HG03135 (cell line): Measurements from ENCODE around the gene BICD1.

Source experiments
- ATAC-seq: cut with Tn5 transposase; IDR thresholded peaks from one replicate; pipeline ENCODE4 v1.9.1; 2021; ENCODE audit warnings: mild to moderate bottlenecking, moderate library complexity; ENCODE audit not compliant: unreplicated experiment

BICD1 gene

GRCh38 chr12:32235251-32235650 lies 128.6 kb downstream of the BICD1 start:
- ATAC-seq = no peak

DNA sequence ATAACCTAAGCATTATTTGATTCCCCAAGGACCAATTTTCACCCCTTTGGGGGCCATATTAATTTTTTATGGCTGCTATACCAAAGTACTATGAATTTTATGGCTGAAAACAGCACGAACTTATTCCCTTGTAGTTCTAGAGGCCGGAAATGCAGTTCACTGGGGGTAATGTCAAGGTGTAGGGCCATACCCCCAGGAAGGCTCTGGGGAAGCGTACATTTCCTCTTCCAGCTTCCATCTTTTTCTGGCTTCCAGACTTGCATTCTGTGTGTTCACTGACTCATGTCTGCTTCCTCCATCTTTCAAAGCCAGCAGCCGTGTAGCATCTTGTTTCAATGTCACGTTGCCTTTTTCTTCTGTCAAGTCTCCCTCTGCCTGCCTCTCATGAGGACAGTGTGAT lies 133.5 kb downstream of the BICD1 start:
- no peak for ATAC-seq

- ATAC-seq = no peak
Measured at GRCh38 chr12:32240831-32241230, 134.2 kb downstream of the BICD1 start.

DNA sequence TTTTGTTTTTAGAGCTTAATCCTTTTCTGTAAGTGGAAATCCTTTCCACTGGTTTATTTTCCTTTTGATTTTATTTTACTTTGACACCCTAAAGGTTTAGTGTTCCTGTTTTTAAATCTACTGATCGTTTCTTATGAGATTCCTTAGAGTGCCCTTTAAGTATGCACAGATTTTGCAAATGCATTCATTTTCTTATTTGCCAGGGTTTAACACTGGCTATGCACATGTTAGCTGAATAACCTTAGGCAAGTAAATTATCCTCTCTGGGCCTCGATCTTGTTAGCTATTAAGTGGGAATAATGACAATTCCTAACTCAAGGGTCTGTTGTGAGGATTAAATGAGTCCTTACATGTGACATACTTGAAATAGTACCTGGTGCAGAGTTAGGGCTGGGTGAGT lies 136.0 kb downstream of the BICD1 start:
- ATAC-seq = no peak

GRCh38 chr12:32248441-32249140 lies 141.9 kb downstream of the BICD1 start:
- ATAC-seq = no peak

GRCh38 chr12:32249777-32250176 lies 143.1 kb downstream of the BICD1 start:
- no peak for ATAC-seq

DNA sequence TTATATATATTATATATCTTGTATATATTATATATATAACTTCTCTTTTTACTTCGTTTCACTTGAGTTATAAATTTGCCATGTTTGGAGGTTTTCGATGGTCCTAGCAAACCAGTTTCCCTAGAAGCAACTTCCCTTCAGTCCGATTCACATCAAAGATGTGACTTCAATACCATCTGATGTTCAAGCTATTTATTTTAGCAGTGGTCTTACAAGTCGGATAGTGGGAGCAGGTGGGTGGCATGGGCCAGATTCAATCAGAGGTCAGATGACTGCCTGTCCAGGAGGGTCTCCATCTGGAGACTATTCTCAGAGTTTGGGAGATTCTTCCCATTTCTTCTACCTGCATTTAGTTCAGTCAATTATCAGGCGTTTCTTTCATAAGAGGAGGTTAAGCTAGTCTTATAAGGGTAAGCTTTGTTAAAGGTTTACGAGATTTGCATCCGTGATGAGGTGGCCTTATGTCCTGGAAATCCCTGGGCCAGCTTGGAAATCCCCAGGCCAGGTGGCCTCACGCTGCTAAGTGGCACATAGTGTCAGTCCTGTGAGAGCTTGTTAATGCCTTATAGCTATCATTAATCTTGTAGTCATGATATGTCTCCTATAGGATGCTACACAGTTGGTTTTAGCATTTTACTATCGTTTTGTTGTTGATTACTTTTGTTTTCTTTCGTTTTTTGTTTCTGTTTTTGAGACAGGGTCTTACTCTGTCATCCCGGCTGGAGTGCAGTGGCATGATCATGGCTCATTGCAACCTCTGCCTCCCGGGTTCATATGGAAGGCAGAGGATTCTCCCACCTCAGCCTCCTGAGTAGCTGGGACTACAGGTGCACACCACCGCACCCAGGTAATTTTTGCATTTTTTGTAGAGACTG lies 145.8 kb downstream of the BICD1 start:
- ATAC-seq = peak; percentile 65

DNA sequence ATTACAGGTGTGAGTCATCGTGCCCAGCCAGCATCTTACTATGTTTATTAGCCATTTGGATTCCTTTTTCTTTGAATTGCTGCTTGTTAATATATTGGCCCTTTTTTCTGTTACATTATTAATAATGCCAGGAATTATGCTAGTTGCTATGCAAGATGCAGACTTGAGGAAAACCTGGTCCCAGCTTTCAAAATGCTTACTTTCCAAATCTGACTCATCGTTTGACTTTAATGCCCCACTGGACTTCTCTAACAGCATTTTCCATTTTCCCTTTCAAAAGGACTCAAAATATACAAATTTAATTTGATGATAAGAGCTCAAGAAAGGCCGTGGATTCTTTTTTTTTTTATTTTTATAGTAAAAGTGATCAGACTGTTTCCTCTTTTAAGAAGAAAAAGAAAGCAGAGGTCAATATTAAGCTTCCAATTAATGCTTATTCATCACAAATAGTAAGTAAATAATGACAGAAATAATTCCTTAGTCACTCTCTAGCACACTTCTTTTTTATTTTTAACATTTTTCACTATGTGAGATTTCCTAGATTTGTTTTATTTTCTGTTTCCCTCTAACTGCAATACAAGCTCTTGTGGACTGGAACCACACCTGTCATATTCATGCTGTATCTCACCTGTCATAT lies 146.6 kb downstream of the BICD1 start:
- no peak for ATAC-seq

- ATAC-seq = no peak
Measured at GRCh38 chr12:32254260-32254956, 147.8 kb downstream of the BICD1 start.

DNA sequence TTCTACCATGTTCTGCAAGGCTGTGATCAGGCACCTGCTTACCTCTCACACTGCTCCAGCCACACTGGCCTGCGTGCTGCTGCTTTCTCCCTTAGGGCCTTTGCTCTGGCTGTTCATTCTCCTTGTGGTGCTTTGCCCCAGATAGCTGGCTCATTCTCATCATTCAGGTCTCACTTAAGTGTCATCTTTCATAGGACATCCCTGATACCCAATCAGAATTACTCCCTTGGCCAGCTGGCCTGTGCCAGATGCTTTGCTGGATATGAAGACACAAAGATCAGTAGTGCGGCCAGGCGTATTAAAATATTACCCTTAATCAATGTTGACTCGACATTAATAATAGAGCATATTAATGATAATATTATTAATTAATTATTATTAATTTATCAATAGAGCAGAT lies 148.9 kb downstream of the BICD1 start:
- no peak for ATAC-seq

DNA sequence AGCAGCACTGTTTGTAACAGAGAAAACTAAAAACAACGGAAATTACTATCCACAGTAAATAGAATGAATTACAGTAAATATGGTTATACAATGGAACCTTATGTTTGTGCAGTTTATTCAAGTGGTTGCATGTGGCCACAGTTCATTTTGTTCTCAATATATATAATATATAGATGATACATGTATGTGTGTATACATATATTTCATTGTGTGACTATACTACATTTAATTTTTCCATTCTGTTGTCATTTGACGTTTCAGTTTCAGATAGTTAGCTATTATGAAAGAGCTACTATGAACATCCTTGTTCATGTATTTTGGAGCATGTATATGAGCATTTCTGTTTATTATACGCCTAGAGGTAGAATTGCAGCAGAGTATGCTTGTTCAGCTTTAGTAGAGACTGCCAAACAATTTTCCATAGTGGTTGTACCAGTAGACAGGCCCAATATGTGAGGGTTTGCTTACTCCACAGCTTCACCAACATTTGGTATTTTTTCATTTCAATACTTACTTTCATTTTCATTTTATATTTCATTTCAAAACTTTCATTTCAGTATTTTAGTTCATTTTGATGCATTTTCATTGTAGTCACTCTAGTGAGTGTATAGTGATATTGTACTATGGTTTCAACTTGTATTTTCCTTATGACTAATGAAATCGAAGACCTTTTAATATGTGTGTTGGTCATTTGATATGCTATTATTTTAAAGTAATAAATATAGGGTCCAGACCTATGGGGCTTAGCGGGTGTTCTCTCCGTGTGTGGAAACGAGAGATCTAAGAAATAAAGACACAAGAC lies 151.2 kb downstream of the BICD1 start:
- no peak for ATAC-seq

- ATAC-seq = no peak
Measured at GRCh38 chr12:32260696-32261095, 154.0 kb downstream of the BICD1 start.

DNA sequence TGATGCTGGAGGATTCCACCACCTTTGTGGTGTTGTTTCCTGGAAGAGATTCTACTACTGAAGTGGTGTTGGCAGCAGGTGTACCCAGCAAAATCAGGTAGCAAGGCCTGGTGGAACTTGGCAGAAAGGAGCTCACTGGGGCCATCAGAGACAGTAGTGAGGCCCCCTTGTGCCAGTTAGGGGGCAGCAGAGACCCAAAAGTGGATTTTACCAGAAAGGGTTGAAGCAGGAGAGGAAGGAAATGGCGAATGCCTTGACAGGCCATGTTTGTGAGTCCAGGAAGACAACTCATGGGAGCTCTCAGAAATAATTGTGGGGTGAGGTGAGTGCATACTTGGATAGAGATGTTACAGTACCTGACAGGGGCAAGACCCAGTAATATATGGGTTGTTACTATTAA lies 155.0 kb downstream of the BICD1 start:
- no peak for ATAC-seq

GRCh38 chr12:32264961-32265360 lies 158.3 kb downstream of the BICD1 start:
- ATAC-seq = peak; percentile 59

- no peak for ATAC-seq
Measured at GRCh38 chr12:32265456-32265855, 158.8 kb downstream of the BICD1 start.

DNA sequence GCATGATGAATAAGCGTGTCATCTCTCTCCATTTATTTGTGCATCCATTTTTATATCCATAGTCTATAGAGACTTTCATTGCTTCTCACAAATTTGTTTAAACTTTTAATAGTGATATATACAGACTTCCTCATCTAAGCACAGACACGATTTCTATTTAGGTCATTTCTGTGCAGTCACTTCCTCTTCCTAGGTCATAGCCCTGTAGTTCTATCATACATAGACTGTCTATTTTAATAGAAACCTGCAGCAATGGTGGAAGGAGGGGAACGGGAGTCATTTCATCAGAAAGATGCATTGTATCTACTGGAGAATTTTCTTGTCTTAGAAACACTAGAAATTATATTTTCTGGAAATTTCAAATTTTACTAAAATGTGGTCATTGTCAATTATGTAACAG lies 159.3 kb downstream of the BICD1 start:
- peak; percentile 48 for ATAC-seq

- ATAC-seq = no peak
Measured at GRCh38 chr12:32266756-32267155, 160.1 kb downstream of the BICD1 start.

DNA sequence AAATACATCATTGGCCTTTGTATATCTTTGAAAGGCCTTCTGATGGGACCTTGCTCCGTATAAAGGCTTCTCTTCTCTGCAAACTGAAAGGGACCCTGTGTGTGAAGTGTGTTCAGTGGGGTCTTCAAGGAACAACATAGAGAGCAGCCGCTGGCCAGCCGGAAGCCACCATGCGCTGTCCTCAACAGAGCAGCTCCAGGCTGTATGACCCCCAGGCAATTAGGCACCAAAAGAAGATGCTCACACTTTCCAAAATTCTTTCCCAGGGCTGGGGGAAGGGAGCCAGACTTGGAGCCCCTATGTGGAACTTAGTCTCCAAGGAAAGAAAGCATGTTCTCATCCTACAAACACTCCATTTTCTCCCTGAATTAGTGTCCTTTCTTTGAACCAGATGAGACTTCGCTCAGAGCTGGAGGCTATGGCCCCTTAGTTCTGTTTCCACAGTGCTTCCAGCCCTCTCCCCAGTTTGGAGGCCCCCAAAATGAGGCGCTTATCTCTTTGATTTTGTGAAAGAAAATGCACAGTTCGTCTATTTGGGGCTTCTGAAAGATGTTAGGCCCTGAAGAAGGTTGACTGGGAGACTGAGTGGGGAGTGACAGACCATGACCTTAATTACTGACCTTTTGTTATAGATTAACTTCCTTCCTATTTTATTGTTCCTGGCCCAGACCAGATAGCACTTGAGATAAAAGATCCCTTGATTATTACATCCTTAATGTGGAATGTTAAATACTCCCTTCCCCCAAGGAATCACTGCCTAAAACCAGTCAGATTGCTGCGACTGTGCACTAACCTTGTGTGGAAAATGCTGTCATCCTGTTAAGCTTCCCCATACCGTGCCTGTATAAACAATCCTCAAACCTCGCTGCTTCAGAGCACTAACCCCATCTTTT lies 164.4 kb downstream of the BICD1 start:
- ATAC-seq = no peak

DNA sequence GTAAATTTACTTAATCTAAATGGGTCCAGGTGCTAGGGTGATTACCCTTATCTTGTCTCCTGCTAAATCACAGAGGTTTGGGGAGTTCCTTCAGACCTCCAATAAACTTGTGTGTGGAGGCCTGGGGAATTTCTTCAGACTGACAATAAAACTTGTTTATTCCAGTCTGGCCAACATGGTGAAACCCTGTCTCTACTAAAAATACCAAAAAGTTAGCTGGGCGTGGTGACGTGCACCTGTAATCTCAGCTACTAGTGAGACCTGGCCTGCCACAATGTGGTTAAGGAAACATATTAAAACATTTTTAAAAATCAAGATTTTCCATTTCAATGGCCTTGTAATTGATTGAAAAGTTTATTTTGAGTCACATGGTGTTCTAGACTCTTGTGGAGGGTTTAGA lies 165.8 kb downstream of the BICD1 start:
- ATAC-seq = peak; percentile 33
